ENCODE results near the gene IMPDH1. TPM values are rescaled to one million over a fixed set of nuclear protein-coding genes. Genes with fewer than 3 reads are reported as not detected.

Gene IMPDH1
- total and polyA plus RNA-seq, 4 donors, result 2.4 to 11.1 (median 5.2) TPM

GRCh38 chr7:128443831-128444600 lies 34.2 kb upstream of the IMPDH1 start:
- no peak overlapping the region for H3K27ac ChIP-seq (ENCODE audit: low read depth in 1 of 2, low read length in 2 of 2)
- 83% methylated on average over 7 of the region's 7 CpGs for WGBS

GRCh38 chr7:128442356-128442755 lies 32.6 kb upstream of the IMPDH1 start:
- Histone ChIP-seq H3K27me3 (ENCODE audit: control insufficient read depth in 4 of 4, insufficient read depth in 4 of 4, low read length in 3 of 4) (no peaks in the 10 kb centered on the region), H3K27ac (ENCODE audit: low read depth in 1 of 2, low read length in 2 of 2) (no peak overlapping the region), H3K9me3 (ENCODE audit: control insufficient read depth in 4 of 4, low read length in 3 of 4) (no peaks in the 10 kb centered on the region), H3K4me1 (ENCODE audit: control insufficient read depth in 4 of 4, insufficient read depth in 4 of 4, low read length in 3 of 4) (no peaks in the 10 kb centered on the region), H3K9ac (ENCODE audit: low read depth in 1 of 2, low read length in 2 of 2) (no peak overlapping the region), H3K36me3 (ENCODE audit: control insufficient read depth in 4 of 4, insufficient read depth in 3 of 4, low read depth in 1 of 4, low read length in 3 of 4) (no peaks in the 10 kb centered on the region), H3K4me3 (ENCODE audit: low read depth in 1 of 3, low read length in 3 of 3) (no peak overlapping the region)
- no peak for DNase-seq (ENCODE audit: low spot score)
- TF ChIP-seq, protein P1, sequence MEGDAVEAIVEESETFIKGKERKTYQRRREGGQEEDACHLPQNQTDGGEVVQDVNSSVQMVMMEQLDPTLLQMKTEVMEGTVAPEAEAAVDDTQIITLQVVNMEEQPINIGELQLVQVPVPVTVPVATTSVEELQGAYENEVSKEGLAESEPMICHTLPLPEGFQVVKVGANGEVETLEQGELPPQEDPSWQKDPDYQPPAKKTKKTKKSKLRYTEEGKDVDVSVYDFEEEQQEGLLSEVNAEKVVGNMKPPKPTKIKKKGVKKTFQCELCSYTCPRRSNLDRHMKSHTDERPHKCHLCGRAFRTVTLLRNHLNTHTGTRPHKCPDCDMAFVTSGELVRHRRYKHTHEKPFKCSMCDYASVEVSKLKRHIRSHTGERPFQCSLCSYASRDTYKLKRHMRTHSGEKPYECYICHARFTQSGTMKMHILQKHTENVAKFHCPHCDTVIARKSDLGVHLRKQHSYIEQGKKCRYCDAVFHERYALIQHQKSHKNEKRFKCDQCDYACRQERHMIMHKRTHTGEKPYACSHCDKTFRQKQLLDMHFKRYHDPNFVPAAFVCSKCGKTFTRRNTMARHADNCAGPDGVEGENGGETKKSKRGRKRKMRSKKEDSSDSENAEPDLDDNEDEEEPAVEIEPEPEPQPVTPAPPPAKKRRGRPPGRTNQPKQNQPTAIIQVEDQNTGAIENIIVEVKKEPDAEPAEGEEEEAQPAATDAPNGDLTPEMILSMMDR (IDR thresholded peaks at IDR 0.05; ENCODE audit: low read depth, low read length, missing input control), result no peak
- TF ChIP-seq GABPA (IDR thresholded peaks at IDR 0.05 in 1 of 2, conservative IDR thresholded peaks at IDR 0.05 in 1 of 2), result no peak
- 93% methylated on average over 3 of the region's 3 CpGs for WGBS

More at GRCh38 chr7:128443831-128444600, 34.2 kb upstream of the IMPDH1 start:
- no peaks in the 10 kb centered on the region for H3K4me1 ChIP-seq (ENCODE audit: control insufficient read depth in 4 of 4, insufficient read depth in 4 of 4, low read length in 3 of 4)
- H3K27me3 ChIP-seq (ENCODE audit: control insufficient read depth in 4 of 4, insufficient read depth in 4 of 4, low read length in 3 of 4), result no peaks in the 10 kb centered on the region
- no peak overlapping the region for H3K9ac ChIP-seq (ENCODE audit: low read depth in 1 of 2, low read length in 2 of 2)
- TF ChIP-seq EGR1 (IDR thresholded peaks at IDR 0.05; ENCODE audit: low read depth in 2 of 2) (no peak), RXRA (IDR thresholded peaks at IDR 0.05) (no peak), ATF3 (IDR thresholded peaks at IDR 0.05) (no peak), TAF1 (conservative IDR thresholded peaks at IDR 0.05) (no peak), GABPA (IDR thresholded peaks at IDR 0.05 in 1 of 2, conservative IDR thresholded peaks at IDR 0.05 in 1 of 2) (no peak), HNF4A (conservative IDR thresholded peaks at IDR 0.05) (no peak), RAD21 (IDR thresholded peaks at IDR 0.05) (no peak), JUND (IDR thresholded peaks at IDR 0.05) (no peak), SP1 (IDR thresholded peaks at IDR 0.05) (no peak), YY1 (IDR thresholded peaks at IDR 0.05) (no peak), FOXA1 (IDR thresholded peaks at IDR 0.05) (no peak), ZBTB33 (IDR thresholded peaks at IDR 0.05) (no peak), NR2F2 (IDR thresholded peaks at IDR 0.05) (no peak)
- TF ChIP-seq, protein P1 (IDR thresholded peaks at IDR 0.05; ENCODE audit: low read depth, low read length, missing input control), result no peak
- TF ChIP-seq, protein P2, sequence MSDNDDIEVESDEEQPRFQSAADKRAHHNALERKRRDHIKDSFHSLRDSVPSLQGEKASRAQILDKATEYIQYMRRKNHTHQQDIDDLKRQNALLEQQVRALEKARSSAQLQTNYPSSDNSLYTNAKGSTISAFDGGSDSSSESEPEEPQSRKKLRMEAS (IDR thresholded peaks at IDR 0.05), result no peak
- no peak overlapping the region for H3K4me3 ChIP-seq (ENCODE audit: low read depth in 1 of 3, low read length in 3 of 3)
- H3K36me3 ChIP-seq (ENCODE audit: control insufficient read depth in 4 of 4, insufficient read depth in 3 of 4, low read depth in 1 of 4, low read length in 3 of 4), result no peaks in the 10 kb centered on the region
- H3K9me3 ChIP-seq (ENCODE audit: control insufficient read depth in 4 of 4, low read length in 3 of 4), result no peaks in the 10 kb centered on the region
- DNase-seq (ENCODE audit: low spot score), result no peak
